NCI-H345 treated with DMSO at 0.1 percent for 48 hours (cell line): ENCODE measurements around the gene UQCRC1.
"Not testable (repeated sequence)": the region's sequence is repeated elsewhere in the genome, so short reads cannot be mapped to it uniquely, and the experiment has no call there.

ENCODE experiments used
- DNase-seq: peaks from one replicate; lab custom pipeline; 2025; ENCODE audit not compliant: unreplicated experiment; lab: John Stamatoyannopoulos, UW

UQCRC1 gene

GRCh38 chr3:48555949-48556795, 53.3 kb downstream of the UQCRC1 start:
- DNase-seq: no peak

- DNase-seq: no peak
These were observed 54.1 kb downstream of the UQCRC1 start for GRCh38 chr3:48555231-48555948.

- no peak for DNase-seq
These were observed 55.3 kb downstream of the UQCRC1 start for GRCh38 chr3:48553886-48554845.

- no peak for DNase-seq
These were observed 56.1 kb downstream of the UQCRC1 start for GRCh38 chr3:48553361-48553760.

GRCh38 chr3:48552111-48552951, 57.1 kb downstream of the UQCRC1 start:
- no peak for DNase-seq

GRCh38 chr3:48551651-48552050, 57.8 kb downstream of the UQCRC1 start:
- DNase-seq: not testable (repeated sequence)
